ENCODE results near the gene HPD. TPM values are rescaled to one million over a fixed set of nuclear protein-coding genes. Genes with fewer than 3 reads are reported as not detected.
"Not testable (repeated sequence)": the region's sequence is repeated elsewhere in the genome, so short reads cannot be mapped to it uniquely, and the experiment has no call there.

HPD gene
- total and polyA plus RNA-seq, 4 donors: 0.88 to 4.0 (median 1.2) TPM; not detected in 1

- peak within 1 kb of the TSS; percentile 38 to 98 for H3K9ac ChIP-seq (ENCODE audit: insufficient read depth in 1 of 2, low read length in 2 of 2)
Observed at GRCh38 chr12:121888478-121889273, 30.0 kb upstream of the HPD start, which contains the start of gene PSMD9. Gene PSMD9, plus strand, starts transcription at chr12:121888790. Its CDS starts 67 bp downstream, at chr12:121888857.

GRCh38 chr12:121888083-121888477 lies 29.4 kb upstream of the HPD start:
- Histone ChIP-seq H3K27me3 (ENCODE audit: control insufficient read depth in 3 of 3, insufficient read depth in 3 of 3, low read length in 2 of 3) (peaks cover 0 to 10% (median 10%) of the 10 kb centered on the region in 3 donors), H3K9ac (ENCODE audit: insufficient read depth in 1 of 2, low read length in 2 of 2) (peak overlapping the region in 1 of 2 donors; percentile 23), H3K36me3 (ENCODE audit: control insufficient read depth in 4 of 4, insufficient read depth in 4 of 4, low read length in 4 of 4) (peaks cover 0 to 7% (median 4%) of the 10 kb centered on the region in 4 donors), H3K27ac (ENCODE audit: low read depth in 1 of 2, low read length in 1 of 2) (peak overlapping the region in 1 of 2 donors; percentile 17), H3K9me3 (ENCODE audit: control insufficient read depth in 4 of 4, insufficient read depth in 3 of 4, low read length in 3 of 4) (peaks cover 0 to 4% (median 0%) of the 10 kb centered on the region in 4 donors), H3K4me3 (peak overlapping the region; percentile 44), H3K4me1 (ENCODE audit: control insufficient read depth in 5 of 5, insufficient read depth in 5 of 5, low read length in 5 of 5) (peaks cover 0 to 17% (median 7%) of the 10 kb centered on the region in 5 donors)
- ATAC-seq (ENCODE audit: insufficient read depth, low FRiP score): no peak
- DNase-seq: no peak
- no peak for TF ChIP-seq CTCF (IDR thresholded peaks at IDR 0.05; ENCODE audit: control extremely low read depth, extremely low read depth)
- WGBS, 2 donors: 54 to 60% methylated on average over 6 of the region's 6 CpGs

More at GRCh38 chr12:121888478-121889273, 30.0 kb upstream of the HPD start, which contains the start of gene PSMD9:
- ATAC-seq (ENCODE audit: insufficient read depth, low FRiP score) (peak; percentile 99), DNase-seq (peak; percentile 98)
- 1% methylated on average over 67 of the region's 67 CpGs for WGBS, 2 donors
- Histone ChIP-seq H3K27me3 (ENCODE audit: control insufficient read depth in 3 of 3, insufficient read depth in 3 of 3, low read length in 2 of 3) (peaks cover 0 to 9% (median 6%) of the 10 kb centered on the region in 3 donors), H3K4me1 (ENCODE audit: control insufficient read depth in 5 of 5, insufficient read depth in 5 of 5, low read length in 5 of 5) (peaks cover 0 to 17% (median 7%) of the 10 kb centered on the region in 5 donors), H3K4me3 (peak within 1 kb of the TSS; percentile 70), H3K27ac (ENCODE audit: low read depth in 1 of 2, low read length in 1 of 2) (peak within 1 kb of the TSS; percentile 98 to 99), H3K36me3 (ENCODE audit: control insufficient read depth in 4 of 4, insufficient read depth in 4 of 4, low read length in 4 of 4) (peaks cover 0 to 11% (median 4%) of the 10 kb centered on the region in 4 donors), H3K9me3 (ENCODE audit: control insufficient read depth in 4 of 4, insufficient read depth in 3 of 4, low read length in 3 of 4) (peaks cover 0 to 4% (median 0%) of the 10 kb centered on the region in 4 donors)
- peak; percentile 23 for TF ChIP-seq CTCF (IDR thresholded peaks at IDR 0.05; ENCODE audit: control extremely low read depth, extremely low read depth)

- not testable (repeated sequence) for H3K9me3 ChIP-seq (ENCODE audit: control insufficient read depth in 4 of 4, insufficient read depth in 3 of 4, low read length in 3 of 4); H3K9ac ChIP-seq (ENCODE audit: insufficient read depth in 1 of 2, low read length in 2 of 2); H3K36me3 ChIP-seq (ENCODE audit: control insufficient read depth in 4 of 4, insufficient read depth in 4 of 4, low read length in 4 of 4); H3K27ac ChIP-seq (ENCODE audit: low read depth in 1 of 2, low read length in 1 of 2); DNase-seq; H3K4me3 ChIP-seq; ATAC-seq (ENCODE audit: insufficient read depth, low FRiP score)
- WGBS, 2 donors: 88 to 96% methylated on average over 11 of the region's 11 CpGs
- peaks cover 0 to 16% (median 14%) of the 10 kb centered on the region in 3 donors for H3K27me3 ChIP-seq (ENCODE audit: control insufficient read depth in 3 of 3, insufficient read depth in 3 of 3, low read length in 2 of 3)
- H3K4me1 ChIP-seq (ENCODE audit: control insufficient read depth in 5 of 5, insufficient read depth in 5 of 5, low read length in 5 of 5): peaks cover 0 to 16% (median 7%) of the 10 kb centered on the region in 5 donors
Observed at GRCh38 chr12:121885129-121885528, 26.5 kb upstream of the HPD start.

GRCh38 chr12:121883315-121883660 lies 24.6 kb upstream of the HPD start:
- peaks cover 0 to 16% (median 14%) of the 10 kb centered on the region in 3 donors for H3K27me3 ChIP-seq (ENCODE audit: control insufficient read depth in 3 of 3, insufficient read depth in 3 of 3, low read length in 2 of 3)
- DNase-seq (no peak), ATAC-seq (ENCODE audit: insufficient read depth, low FRiP score) (no peak)
- no peak overlapping the region for H3K9ac ChIP-seq (ENCODE audit: insufficient read depth in 1 of 2, low read length in 2 of 2)
- no peaks in the 10 kb centered on the region for H3K36me3 ChIP-seq (ENCODE audit: control insufficient read depth in 4 of 4, insufficient read depth in 4 of 4, low read length in 4 of 4)
- TF ChIP-seq CTCF (IDR thresholded peaks at IDR 0.05; ENCODE audit: control extremely low read depth, extremely low read depth): no peak
- peaks cover 0 to 3% (median 0%) of the 10 kb centered on the region in 4 donors for H3K9me3 ChIP-seq (ENCODE audit: control insufficient read depth in 4 of 4, insufficient read depth in 3 of 4, low read length in 3 of 4)
- WGBS, 2 donors: 63 to 80% methylated on average over 4 of the region's 4 CpGs
- peaks cover 0 to 4% (median 0%) of the 10 kb centered on the region in 5 donors for H3K4me1 ChIP-seq (ENCODE audit: control insufficient read depth in 5 of 5, insufficient read depth in 5 of 5, low read length in 5 of 5)
- H3K4me3 ChIP-seq: no peak overlapping the region
- H3K27ac ChIP-seq (ENCODE audit: low read depth in 1 of 2, low read length in 1 of 2): no peak overlapping the region

GRCh38 chr12:121876080-121876447 lies 17.4 kb upstream of the HPD start:
- not testable (repeated sequence) for H3K4me3 ChIP-seq; H3K9me3 ChIP-seq (ENCODE audit: control insufficient read depth in 4 of 4, insufficient read depth in 3 of 4, low read length in 3 of 4); ATAC-seq (ENCODE audit: insufficient read depth, low FRiP score); H3K27me3 ChIP-seq (ENCODE audit: control insufficient read depth in 3 of 3, insufficient read depth in 3 of 3, low read length in 2 of 3); H3K9ac ChIP-seq (ENCODE audit: insufficient read depth in 1 of 2, low read length in 2 of 2); H3K27ac ChIP-seq (ENCODE audit: low read depth in 1 of 2, low read length in 1 of 2); DNase-seq; H3K36me3 ChIP-seq (ENCODE audit: control insufficient read depth in 4 of 4, insufficient read depth in 4 of 4, low read length in 4 of 4)
- WGBS, 2 donors: 79 to 85% methylated on average over 8 of the region's 8 CpGs
- peaks cover 0 to 11% (median 0%) of the 10 kb centered on the region in 5 donors for H3K4me1 ChIP-seq (ENCODE audit: control insufficient read depth in 5 of 5, insufficient read depth in 5 of 5, low read length in 5 of 5)

Data from lung (tissue), 12 donors.